Left lung (tissue), 10 donors: Measurements from ENCODE around the gene ARGLU1. TPM values are rescaled to one million over a fixed set of nuclear protein-coding genes. Genes with fewer than 3 reads are reported as not detected.

Experiments used
- ATAC-seq: fragments of 200-7000 bp; cut with Tn5 transposase; one replicate; pipeline ENCODE4 v1.9.1; 2020; ENCODE audit warnings: moderate library complexity
- DNase-seq, 4 donors: peaks; one replicate each; pipeline ENCODE4 v3.0.0-alpha.2; 2013 to 2020
- H3K27ac ChIP-seq, 2 donors: fragments of 200-600 bp; sonication (generic) in 1 of 2; one replicate each; pipeline versions ENCODE4 v1.5.0 to v1.8.0; 2020 to 2021
- H3K27me3 ChIP-seq, 2 donors: fragments of 200-600 bp; sonication (generic) in 1 of 2; one replicate each; pipeline versions ENCODE4 v1.5.0 to v1.8.0; 2020 to 2021
- H3K36me3 ChIP-seq, 2 donors: fragments of 200-600 bp; sonication (generic) in 1 of 2; one replicate each; pipeline versions ENCODE4 v1.5.0 to v1.8.0; 2020 to 2021
- H3K4me1 ChIP-seq, 2 donors: fragments of 200-600 bp; one replicate each; pipeline ENCODE4 v1.8.0; 2021
- H3K4me3 ChIP-seq, 2 donors: fragments of 200-600 bp; sonication (generic) in 1 of 2; one replicate each; pipeline versions ENCODE4 v1.5.0 to v1.8.0; 2020 to 2021; ENCODE audit warnings: mild to moderate bottlenecking in 1 of 2
- H3K9me3 ChIP-seq, 2 donors: fragments of 200-600 bp; sonication (generic) in 1 of 2; one replicate each; pipeline versions ENCODE4 v1.5.0 to v1.8.0; 2020 to 2021
- CTCF ChIP-seq, 2 donors: fragments of 200-600 bp; sonication (generic) in 1 of 2; IDR thresholded peaks; one replicate each; pipeline versions ENCODE4 v1.5.0 to v1.8.0; 2021; ENCODE audit warnings: antibody characterized with exemption in 2 of 2
- intact Hi-C, 2 donors: fragments of 100-400 bp; cut with DNase I; formaldehyde crosslinking; loops; one replicate each; pipeline versions ENCODE4 v1.11.2 to v1.14.2; 2022
- polyA plus RNA-seq, 6 donors: library from polyadenylated mRNA; unstranded; fragments of 120-200 nt; gene quantifications; one replicate each; pipeline ENCODE4 v1.2.1, GENCODE V29; 2013; ENCODE audit not compliant: insufficient read length in 6 of 6
- total RNA-seq, 2 donors: library from RNA; stranded (reverse); fragmentation: NEBNext Ultra II Directional; extraction: Animal tissue kit (Norgen Biotek cat#: 25700); gene quantifications; one replicate each; pipeline ENCODE4 v1.2.1, GENCODE V29; 2021
- donor health status: DM: no; HTN: yes; CAD: no.
- donor health status: DM: no; HTN: no; CAD: no.

Gene ARGLU1
- total and polyA plus RNA-seq, 8 donors, result 67.3 to 482 (median 387) TPM

- TF ChIP-seq CTCF (IDR thresholded peaks at IDR 0.05), result no peak
- no peaks in the 10 kb centered on the region for H3K27me3 ChIP-seq
- intact Hi-C loops, result no loop called here
- H3K27ac ChIP-seq, result no peak overlapping the region
- no peak overlapping the region for H3K4me3 ChIP-seq
- no peaks in the 10 kb centered on the region for H3K9me3 ChIP-seq
- no peaks in the 10 kb centered on the region for H3K36me3 ChIP-seq
- ATAC-seq (no peak), DNase-seq (no peak)
- no peaks in the 10 kb centered on the region for H3K4me1 ChIP-seq
These were observed 28.5 kb upstream of the ARGLU1 start for GRCh38 chr13:106596275-106596937.

- ATAC-seq (no peak), DNase-seq (no peak)
- Histone ChIP-seq H3K36me3 (no peaks in the 10 kb centered on the region), H3K27me3 (no peaks in the 10 kb centered on the region), H3K4me3 (no peak overlapping the region), H3K4me1 (no peaks in the 10 kb centered on the region), H3K27ac (no peak overlapping the region), H3K9me3 (no peaks in the 10 kb centered on the region)
- intact Hi-C loops, result no loop called here
- TF ChIP-seq CTCF (IDR thresholded peaks at IDR 0.05), result no peak
These were observed 27.7 kb upstream of the ARGLU1 start for GRCh38 chr13:106595625-106596024.

- intact Hi-C loops, result no loop called here
- Histone ChIP-seq H3K27ac (no peak overlapping the region), H3K9me3 (no peaks in the 10 kb centered on the region), H3K27me3 (no peaks in the 10 kb centered on the region), H3K36me3 (no peaks in the 10 kb centered on the region), H3K4me3 (no peak overlapping the region), H3K4me1 (no peaks in the 10 kb centered on the region)
- DNase-seq, result peak in 1 of 4 donors; percentile 36
- TF ChIP-seq CTCF (IDR thresholded peaks at IDR 0.05), result no peak
- no peak for ATAC-seq
These were observed 27.0 kb upstream of the ARGLU1 start for GRCh38 chr13:106594980-106595379.

GRCh38 chr13:106593132-106593531, 25.2 kb upstream of the ARGLU1 start:
- H3K4me3 ChIP-seq, result no peak overlapping the region
- intact Hi-C loops, result no loop called here
- no peak for TF ChIP-seq CTCF (IDR thresholded peaks at IDR 0.05)
- no peak for DNase-seq
- no peak overlapping the region for H3K27ac ChIP-seq
- H3K36me3 ChIP-seq, result no peaks in the 10 kb centered on the region
- no peak for ATAC-seq
- no peaks in the 10 kb centered on the region for H3K27me3 ChIP-seq
- no peaks in the 10 kb centered on the region for H3K9me3 ChIP-seq
- no peaks in the 10 kb centered on the region for H3K4me1 ChIP-seq

GRCh38 chr13:106591299-106591698, 23.4 kb upstream of the ARGLU1 start:
- DNase-seq (no peak), ATAC-seq (no peak)
- no peak for TF ChIP-seq CTCF (IDR thresholded peaks at IDR 0.05)
- H3K27ac ChIP-seq, result no peak overlapping the region
- intact Hi-C loops, result no loop called here
- no peaks in the 10 kb centered on the region for H3K27me3 ChIP-seq
- H3K4me3 ChIP-seq, result no peak overlapping the region
- H3K9me3 ChIP-seq, result peaks cover 0 to 4% of the 10 kb centered on the region in 2 donors
- no peaks in the 10 kb centered on the region for H3K36me3 ChIP-seq
- no peaks in the 10 kb centered on the region for H3K4me1 ChIP-seq
